ENCODE measurements around the gene SERPINA6.
"Not testable (repeated sequence)": the region's sequence is repeated elsewhere in the genome, so short reads cannot be mapped to it uniquely, and the experiment has no call there.

The SERPINA6 gene

DNA sequence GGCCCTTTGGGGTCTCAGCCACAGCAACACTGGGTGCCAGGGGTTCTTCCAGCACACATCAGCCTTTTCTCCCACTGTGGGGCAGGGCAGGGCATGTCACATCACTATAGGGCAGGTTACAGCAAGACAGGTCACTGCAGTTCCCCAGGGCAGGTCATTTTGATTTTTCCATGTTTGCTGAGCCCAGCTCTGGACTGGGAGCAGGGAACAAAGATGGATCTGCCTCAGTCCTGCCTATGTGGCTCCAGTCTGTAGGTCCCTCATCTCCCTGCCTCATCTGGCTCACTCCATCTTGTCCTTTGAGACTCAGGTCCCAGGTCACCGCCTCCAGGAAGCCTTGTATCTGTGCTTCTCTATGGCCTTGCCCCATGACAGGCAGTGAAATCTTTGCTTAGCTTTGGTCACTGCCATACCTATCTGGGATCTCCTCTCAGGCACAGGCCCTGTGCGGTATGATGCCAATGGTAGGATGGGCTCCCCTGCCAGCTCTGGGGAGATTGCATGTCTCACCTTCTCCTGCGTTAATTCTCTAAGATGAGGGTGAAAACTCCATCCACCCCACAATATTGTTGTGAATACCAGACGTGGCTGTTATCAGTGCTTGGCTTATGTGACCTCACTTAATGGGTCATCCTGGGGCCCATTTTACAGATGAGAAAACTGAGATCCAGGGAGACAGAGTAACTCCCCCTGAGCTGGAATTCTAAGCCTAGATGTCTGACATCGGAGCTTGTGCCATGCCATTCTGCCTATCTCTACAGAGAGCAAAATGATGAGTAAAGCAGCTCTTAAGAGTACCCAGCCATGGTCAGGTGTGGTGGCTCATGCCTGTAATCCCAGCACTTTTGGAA, 1.5 kb downstream of the SERPINA6 start:
- no peak for DNase-seq

DNA sequence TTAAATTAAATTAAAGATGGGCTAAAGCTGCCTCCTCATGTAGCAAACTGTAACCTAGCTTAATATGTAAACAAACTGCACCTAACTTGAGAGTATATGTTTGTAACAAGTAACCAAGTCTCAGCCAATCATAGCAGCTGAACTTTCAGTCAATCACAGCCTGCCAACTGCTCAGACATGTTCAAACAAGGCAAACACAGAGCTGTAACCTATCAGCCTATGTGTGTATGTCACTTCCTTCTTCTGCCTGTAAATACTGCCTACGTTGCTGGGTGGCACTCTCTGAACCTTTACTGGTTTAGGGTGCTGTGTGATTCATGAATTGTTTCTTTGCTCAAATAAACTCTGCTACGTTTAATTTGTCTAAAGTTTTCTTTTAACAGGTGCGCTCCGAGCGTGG, 2.9 kb downstream of the SERPINA6 start:
- no peak for DNase-seq

DNA sequence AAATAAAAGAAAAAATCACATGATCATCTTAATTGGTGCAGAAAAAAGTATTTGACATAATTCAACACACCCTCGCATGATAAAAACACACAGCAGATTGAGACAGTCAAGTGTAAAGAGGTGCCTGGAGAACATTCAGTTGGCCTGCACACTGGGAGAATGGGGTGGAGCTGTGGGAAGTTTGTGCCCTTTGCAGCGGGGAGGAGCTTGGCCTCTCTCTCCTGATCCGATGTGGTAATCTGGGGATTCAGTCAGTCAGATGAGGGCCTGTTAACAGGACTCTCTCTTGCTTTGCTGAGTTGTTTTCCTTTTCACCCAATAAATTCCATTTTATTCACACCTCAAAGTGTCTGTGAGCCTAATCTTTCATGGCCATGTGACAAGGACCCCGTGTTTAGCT, 5.9 kb downstream of the SERPINA6 start:
- no peak for DNase-seq

DNA sequence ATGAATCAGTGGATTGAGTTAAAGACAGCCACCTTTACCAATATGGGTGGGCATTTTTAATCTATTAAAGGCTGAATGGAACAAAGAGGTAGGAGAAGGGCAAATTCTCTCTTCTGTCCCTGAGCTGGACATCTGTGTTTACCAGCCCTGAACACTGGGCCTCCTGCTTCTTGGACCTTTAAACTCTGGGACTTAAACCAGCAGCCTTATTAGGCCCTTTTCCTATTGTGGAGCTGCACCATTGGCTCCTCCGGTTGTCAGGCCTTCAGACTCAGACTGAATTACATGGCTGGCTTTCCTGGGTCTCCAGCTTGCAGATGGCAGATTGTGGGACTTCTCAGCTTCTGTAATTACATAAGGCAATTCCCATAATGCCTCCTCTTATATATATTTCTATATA, 6.4 kb downstream of the SERPINA6 start:
- no peak for DNase-seq

DNA sequence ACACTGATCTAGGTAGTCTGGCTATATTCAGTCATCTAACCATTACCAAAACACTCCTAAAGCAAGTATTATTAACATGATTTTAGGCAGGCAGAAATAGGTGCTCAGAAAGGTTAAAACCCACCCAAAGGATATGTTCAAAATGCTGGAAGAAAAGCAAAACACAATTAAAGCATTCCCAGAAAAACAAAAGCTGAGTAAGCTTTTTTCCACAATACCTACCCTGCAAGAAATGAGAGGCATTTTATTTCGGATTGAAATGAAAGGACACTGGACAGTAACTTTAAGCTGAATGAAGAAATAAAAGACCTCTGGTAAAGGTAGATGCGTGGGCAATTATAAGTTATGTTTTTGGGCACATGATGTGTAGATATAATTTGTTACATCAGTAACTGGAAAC, 8.2 kb downstream of the SERPINA6 start:
- DNase-seq = no peak

DNA sequence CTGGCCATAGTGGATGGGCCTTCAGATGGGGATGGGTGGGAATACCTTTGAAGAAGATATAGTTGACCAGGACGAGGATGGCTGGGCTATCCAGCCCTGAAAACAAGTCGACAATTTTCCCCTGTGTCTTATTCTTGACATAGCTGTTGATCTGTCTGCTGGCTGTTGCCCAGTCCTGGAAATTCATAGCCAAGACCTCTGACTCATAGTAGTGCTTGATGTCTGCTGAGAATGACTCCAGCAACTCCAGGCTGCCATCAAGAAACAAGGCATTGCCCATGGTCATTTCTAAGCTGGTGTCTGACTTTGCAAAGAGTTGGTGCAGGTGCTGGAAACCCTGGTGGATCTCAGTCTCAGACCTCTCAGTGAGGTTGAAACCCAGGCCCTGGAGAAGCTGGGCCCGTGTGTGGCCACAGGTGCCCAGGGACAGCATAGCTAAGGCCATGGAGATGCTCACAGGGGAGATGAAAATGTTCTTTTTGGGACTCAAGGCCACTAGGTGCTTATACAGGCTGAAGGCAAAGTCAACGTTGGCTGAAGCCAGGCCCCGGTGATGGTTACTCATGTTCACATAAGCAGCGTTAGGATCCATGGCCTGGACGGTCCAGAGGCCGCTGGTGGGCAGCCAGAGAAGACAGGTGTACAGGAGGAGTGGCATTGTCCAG, 9.0 kb downstream of the SERPINA6 start:
- no peak for DNase-seq

DNA sequence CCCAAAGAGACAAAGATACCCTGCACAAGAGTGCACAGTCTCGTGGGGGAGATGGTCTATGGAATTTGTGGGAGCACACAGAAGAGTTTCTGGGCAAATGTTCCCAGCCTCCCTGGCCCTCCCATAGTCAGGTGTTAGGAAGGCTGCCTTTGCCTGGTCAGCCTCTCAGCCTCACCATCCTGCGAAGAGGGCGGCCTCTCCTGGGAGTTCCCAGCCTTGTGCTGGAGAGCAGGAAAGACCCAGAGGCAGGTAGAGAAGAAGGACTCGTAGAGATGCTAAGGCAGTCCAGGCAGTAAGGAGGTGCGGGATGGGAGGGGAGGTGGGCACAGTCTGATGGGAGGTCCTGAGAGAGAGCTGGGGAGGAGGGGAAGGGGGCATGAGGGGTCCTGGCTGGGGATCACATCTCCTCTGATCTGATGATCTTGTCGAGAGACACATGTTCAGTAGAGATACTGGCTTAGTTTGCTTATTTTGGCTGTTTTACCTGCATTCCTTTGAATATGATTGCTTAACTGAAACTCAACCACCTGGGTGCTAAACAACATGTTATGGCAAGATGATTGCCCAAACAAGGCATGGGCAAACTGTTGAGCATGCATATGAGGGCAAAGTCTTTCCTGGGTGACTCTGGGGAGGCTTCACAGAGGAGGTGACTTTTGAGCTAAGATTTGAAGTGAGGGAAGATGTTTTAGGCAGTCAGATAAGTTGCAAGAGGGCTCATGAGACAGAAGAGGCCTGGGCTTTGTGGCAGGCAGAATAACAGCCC, 10.5 kb downstream of the SERPINA6 start:
- no peak for DNase-seq

DNA sequence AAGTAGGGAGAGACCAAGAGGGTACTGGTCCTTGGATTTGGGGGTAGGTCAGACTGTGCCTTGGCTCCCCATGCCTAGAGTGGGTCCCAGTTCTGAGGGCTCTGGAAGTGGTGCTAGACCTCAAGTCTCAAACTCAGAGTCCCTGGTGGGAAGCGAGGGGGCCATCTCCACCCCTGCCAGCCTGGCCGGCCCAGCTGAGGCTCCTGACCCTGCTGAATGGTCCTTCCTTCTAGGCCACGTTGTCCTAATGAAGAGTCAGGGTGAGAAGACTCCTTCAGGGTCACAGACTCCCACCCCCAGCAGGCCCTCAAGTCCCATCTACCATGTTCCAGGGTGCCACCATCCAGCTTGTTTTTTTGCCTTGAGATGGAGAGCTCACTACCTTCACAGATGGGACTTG, 12.9 kb downstream of the SERPINA6 start:
- DNase-seq = no peak

DNA sequence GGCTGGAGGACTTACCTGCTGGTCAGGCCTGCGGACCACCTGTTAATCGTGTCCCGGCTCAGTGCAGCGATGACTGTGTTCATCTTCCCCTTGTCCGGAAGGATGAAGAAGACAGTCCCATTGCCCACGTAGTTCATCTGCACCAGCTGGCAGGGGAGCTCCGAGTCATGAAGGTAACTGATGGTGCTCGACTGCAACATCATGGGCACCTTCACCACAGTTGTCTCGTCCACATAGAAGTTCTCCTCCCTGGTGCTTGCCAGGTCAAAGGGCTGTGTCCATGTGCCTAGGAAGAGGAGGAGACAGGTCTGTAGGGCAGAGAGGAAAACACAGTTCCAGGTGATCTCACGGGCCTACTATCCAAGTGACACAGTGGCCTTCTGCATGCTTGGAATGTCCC, 13.4 kb downstream of the SERPINA6 start:
- DNase-seq = no peak

DNA sequence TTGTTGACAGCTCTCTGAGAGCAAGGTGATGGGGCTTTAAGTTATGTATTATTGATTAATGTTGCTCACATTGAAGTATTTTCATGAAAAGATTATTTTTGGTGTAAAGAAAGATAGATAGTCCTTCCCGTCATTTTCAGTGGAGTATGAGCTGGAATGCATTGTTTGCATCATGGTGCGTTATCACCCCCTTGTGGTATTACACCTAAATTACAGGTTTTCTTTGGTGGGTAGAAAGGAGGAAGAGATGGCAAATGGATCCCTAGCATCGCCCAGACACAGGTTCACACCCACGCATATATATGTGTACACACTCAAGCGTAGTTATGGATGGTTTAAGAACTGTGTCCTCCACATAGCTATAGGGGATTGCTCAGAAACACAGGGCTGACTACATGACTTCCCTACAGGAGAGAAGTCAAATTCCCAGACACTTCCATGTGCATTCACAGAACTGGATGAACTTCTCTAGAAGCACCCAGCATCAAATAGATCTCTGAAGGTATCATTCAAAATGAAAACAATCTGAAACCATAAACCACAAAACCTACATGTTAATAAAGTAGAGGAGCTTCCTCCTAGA, 15.6 kb downstream of the SERPINA6 start:
- no peak for DNase-seq

DNA sequence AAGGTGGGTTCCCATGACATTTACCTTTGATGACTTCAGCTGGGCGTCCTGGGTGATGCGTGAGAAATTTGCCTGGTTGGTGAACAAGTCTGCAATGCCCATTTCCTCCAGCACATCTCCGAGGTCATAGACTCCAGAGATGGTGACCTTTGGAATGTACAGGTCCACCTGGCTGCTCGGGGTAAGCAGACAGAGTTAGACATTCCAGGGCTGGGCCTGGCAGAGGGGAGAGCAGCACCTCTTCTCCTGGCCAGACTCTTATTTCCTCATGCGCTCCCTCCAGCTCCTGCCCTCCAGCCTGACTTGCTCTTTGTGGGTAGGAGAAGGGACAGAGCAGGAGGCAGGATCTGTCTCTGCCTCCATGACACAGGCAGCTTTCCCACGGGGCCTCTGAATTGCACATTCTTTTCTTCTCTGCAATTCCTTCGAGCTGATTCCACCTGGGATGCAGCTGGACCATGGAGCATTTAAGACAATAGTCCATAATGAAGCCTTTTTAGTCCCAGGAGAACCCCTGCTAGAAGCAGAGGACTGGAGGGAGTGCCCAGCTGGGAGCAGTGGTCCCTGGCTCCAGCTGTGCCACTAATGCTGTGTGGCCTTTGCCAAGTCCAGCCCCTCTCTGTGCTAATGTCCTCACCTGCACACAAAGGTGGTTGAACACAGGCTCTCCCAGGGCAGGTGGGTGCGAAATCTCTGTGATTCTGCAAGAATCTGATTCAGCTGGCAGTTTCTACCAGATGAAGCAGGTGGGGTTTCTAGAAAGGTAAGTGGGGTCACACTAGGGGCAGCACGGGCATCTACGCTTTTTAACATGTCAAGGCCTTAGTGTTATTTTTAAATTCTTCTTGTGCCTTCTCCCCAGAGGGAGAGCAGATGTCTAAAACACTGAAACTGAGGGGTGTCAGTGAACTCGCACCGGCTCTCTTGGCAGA, 16.8 kb downstream of the SERPINA6 start:
- DNase-seq = no peak

DNA sequence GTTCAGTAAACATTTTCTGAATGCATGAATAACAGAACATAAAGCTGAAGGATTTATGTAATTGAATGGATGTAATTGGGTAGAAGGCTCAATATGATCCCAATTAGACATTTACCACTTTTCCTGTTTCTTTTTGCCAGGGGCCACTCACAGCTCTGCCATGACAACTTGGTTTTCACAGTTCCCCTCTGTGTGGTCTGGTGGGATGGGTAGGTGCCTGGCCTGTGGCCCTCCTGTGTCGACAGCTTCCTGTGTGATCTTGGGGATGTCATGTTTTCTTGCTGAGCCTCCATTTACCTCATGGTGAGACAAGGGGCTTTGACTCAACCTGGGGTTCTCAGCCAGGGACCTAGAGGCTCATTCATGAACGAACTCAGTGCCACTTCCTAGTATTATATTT, 17.5 kb downstream of the SERPINA6 start:
- DNase-seq = no peak

DNA sequence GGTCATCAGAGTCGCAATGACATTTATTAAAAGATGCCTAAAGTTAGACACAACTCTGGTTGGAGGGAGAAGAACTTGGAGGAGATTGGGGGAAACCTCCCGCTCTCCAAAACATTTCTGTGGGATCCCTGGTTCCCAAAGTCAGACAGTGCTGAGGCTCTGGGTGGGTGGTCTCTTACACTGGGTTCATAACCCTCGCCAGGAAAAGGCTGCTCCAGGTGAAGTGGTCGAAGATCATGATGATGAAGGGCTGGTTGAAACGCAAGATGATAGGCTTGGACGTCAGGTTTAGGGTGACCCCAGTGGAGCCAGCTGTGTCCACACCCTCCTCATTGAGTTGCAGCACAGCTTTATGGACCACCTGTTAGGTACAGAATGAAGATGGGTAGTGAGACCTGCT, 18.9 kb downstream of the SERPINA6 start:
- DNase-seq = no peak

DNA sequence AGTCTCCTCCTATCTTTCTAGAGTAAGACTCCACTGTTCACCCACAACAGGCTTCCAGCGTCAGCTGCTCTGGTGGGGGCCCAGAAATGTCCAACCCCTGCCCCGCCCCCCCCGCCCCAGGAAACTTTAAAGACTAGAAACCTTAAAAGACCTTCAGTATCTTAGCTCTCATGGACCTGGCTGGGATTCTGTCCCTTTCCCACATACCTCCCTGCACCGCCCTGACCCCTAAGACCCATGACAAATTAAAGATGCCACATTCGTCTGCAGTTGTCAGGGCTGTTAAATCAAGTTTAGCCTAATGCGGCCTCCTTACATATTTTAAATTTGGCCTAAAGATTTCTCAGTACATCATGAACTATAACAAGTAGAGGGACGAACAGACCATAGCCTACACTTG, 20.0 kb downstream of the SERPINA6 start:
- no peak for DNase-seq

DNA sequence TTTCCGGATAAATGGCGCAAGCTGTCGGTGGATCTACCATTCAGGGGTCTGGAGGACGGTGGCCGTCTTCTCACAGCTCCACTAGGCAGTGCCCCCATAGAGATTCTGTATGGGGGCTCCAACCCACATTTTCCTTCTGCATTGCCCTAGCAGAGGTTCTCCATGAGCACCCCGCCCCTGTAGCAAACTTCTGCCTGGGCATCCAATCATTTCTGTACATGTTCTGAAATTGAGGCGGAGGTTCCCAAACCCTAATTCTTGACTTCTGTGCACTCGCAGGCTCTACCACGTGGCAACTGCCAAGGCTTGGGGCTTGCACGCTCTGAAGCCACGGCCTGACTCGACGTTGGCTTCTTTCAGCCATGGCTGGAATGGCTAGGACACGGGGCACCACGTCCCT, 25.0 kb downstream of the SERPINA6 start:
- DNase-seq = no peak

DNA sequence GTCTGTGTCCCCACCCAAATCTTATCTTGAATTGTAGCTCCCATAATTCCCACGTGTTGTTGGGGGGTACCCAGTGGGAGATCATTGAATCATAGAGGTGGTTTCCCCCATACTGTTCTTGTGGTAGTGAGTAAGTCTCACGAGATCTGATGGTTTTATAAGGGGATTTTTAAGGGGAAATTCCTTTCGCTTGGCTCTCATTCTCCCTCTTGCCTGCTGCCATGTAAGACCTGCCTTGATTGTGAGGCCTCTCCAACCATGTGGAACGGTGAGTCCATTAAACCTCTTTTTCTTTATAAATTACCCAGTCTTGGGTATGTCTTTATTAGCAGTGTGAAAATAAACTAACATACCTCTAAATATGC, 27.0 kb downstream of the SERPINA6 start:
- not testable (repeated sequence) for DNase-seq

DNA sequence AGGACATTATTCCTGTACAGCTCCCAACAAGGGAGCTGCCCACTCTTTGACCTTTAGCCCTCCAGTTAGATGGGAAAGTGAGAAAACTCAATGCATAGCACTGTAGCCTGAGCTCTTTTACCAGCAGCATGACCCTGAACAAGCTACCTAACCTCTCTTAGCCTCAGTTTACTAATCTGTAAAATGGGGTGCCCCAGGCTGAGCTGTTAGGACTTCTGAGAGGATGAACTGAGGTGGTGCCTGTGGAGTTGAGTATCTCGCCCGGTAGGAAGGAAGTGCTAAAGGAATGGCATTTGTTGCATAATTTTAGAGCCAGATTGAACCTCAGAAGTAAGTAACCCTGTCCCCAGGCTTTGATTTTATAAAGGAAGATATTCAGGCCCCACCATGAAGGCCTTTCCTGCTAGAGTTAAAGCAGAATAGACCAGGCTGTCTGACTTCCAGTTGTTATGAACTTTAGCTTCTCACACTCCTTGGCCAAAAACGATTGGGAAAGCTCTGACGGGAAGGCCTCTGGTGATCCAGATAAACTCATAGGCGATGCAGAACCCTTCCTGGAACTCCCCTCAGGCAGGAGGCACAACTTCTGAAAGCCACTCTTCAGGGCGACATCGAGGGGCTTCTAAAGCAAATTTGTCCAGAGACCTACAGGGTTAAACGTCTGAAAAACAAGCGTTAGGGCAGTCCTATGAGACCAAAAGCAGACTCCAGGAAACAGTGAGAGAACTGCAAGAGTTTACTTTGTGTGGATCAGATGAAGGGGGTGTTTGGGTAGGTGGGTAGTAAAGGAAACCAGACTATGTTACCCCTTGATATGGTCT, 27.6 kb downstream of the SERPINA6 start:
- no peak for DNase-seq

DNA sequence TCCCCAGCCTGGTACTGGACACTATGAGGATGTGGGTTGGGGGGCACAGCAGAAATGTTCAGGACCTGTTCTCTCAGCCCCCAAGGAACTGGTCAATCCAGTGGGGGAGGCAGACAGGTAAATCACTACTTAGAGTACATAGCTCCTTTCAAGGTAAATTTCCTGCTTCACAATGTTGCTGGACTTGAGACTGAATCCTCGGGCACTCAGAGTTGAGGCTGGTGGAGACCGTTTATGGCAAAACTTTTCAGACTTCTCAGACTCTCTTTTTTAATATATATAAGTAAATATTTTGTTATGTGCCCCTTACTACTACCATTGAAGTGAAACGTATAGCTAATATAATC, 29.6 kb downstream of the SERPINA6 start:
- DNase-seq = no peak

DNA sequence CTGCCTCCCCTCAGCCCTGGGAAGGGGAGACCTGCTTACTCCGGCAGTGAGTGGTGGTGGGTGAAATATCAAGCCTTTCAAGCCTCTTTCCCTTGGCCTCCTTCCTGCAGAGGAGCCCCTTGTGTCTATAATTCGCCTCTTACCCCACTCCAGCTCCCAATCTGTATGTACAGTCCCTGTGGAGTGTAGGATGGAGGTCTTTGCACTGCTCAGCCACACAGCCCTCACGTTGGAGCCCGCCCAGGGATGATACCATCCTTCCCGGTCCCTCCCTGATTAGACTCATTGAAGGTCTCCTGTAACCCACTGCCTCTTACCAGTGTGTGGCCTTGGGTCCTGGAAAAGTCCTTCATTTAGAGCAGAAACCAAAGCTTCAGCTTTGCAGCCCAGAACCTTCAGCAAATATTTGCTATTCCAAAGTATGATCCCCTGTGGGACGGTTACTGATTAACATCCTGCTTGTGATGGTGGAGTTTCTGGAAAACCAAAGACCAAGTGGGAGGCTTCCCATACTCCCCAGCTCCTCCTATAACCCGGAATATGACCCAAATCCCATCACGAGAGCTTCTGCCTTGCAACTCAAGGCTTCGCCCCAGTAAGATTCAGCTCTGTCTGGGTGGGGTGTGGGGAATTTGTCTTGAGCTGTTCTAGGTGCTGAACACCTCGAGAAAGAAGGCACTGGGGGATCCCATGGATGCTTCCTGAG, 30.1 kb downstream of the SERPINA6 start, which contains the start of gene SERPINA10:
Gene SERPINA10, minus strand, starts transcription at position 397 of the 706 bp plus-strand sequence. CDS start 2,675 bp downstream, outside the sequence.
- no peak for DNase-seq

DNA sequence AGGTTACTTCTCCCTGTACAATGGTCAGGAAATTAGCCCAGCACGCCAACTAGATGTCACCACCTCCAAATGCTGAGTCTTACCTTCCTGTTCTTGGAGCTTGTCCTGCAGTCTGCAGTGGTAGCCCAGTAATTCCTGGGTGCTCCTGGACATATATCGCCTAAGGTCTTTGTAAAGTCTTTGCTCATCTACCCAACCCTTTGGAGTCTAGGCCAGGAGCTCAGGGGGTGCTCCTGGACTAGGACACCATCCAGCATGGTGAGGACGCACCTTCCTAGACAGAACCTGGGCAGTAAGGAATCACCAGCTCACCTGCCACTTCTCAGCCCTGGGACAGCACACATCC, 30.6 kb downstream of the SERPINA6 start:
- DNase-seq = no peak

Data from hippocampal formation (tissue), 2 donors.